Cardiac fibroblast (primary cell): Measurements from ENCODE around the gene PTGES2.
A peak's percentile ranks its signal among the peaks of the same experiment; 100 is the strongest.
"Not testable (repeated sequence)": the region's sequence is repeated elsewhere in the genome, so short reads cannot be mapped to it uniquely, and the experiment has no call there.

Experiments
- DNase-seq, 2 donors: peaks; one replicate each; pipeline versions ENCODE4 v3.0.0 to v3.0.0-alpha.2; 2010; ENCODE audit warnings: low read depth in 2 of 2
- H3K4me3 ChIP-seq, 2 donors: replicated peaks in 1 of 2; 1 replicate in 1 of 2; 2 replicates in 1 of 2; pipeline ENCODE4 v1.5.1; 2011; ENCODE audit warnings: low read depth in 2 of 2, low read length in 2 of 2, mild to moderate bottlenecking in 2 of 2, moderate library complexity in 1 of 2
- TF ChIP-seq, protein P1 (sequence below): IDR thresholded peaks from one replicate; pipeline ENCODE4 v1.5.1; 2011; ENCODE audit warnings: low read depth, mild to moderate bottlenecking, low read length, inconsistent platforms

Gene PTGES2

DNA sequence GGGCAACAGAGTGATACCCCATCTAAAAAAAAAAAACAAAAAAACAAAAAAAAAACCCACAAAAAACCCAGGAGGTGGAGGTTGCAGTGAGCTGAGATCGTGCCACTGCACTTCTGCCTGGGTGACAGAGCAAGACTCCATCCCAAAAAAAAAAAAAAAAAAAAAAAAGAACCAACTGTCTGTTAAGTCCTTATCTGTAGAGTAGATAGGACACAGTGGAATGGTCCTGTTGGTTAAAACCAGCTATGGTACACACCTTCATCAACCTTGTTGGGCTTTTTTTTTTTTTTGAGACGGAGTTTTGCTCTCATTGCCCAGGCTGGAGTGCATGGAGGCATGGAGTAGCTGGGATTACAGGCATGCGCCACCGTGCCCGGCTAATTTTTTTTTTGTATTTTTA lies 47.3 kb downstream of the PTGES2 start:
- no peak overlapping the region for H3K4me3 ChIP-seq
- TF ChIP-seq, protein P1, sequence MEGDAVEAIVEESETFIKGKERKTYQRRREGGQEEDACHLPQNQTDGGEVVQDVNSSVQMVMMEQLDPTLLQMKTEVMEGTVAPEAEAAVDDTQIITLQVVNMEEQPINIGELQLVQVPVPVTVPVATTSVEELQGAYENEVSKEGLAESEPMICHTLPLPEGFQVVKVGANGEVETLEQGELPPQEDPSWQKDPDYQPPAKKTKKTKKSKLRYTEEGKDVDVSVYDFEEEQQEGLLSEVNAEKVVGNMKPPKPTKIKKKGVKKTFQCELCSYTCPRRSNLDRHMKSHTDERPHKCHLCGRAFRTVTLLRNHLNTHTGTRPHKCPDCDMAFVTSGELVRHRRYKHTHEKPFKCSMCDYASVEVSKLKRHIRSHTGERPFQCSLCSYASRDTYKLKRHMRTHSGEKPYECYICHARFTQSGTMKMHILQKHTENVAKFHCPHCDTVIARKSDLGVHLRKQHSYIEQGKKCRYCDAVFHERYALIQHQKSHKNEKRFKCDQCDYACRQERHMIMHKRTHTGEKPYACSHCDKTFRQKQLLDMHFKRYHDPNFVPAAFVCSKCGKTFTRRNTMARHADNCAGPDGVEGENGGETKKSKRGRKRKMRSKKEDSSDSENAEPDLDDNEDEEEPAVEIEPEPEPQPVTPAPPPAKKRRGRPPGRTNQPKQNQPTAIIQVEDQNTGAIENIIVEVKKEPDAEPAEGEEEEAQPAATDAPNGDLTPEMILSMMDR, result no peak
- DNase-seq, result no peak

DNA sequence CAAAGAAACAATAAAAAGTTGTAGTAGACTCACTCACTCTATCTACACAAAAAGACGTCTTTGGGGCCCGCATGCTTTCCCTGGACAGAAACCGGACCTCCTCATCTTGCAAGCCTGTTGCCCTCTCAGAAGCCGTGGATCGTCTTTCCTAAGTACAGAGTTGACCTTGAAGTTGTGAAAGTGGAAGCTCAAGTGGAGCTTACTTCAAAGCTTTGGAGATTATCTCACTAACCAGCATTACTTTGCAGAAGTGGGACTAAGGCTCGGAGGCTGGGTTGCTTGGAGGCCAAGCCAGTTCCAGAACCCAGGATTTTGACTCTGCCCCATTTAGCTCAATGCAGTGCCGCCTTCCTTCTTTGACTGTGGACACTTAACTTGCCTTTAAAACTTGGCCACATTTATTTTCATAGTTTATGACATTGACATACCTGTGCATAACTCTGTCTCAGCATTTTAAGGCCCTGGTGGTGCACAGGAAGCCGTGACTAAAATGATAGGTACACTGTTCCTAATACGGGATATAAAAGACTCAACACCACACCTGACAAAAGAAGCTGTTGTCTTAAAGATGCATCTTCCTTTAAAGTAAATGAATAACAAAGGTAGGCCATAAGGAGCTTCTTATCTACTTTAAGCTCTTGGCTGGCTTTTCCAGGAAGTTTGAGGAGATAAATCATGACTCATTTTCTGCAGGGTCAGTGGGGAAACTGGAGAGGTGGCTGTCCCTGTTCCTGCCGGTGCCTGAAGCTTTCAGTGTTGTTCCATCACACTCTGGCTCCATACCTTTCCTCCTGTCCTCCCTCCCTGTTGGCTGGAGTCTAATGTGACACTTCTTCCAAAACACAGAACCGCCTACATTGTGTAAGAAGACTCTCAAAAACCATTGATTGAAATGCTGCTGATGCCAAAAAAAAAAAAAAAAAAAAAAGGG lies 48.8 kb downstream of the PTGES2 start:
- DNase-seq, result peak in 1 of 2 donors; percentile 51

DNA sequence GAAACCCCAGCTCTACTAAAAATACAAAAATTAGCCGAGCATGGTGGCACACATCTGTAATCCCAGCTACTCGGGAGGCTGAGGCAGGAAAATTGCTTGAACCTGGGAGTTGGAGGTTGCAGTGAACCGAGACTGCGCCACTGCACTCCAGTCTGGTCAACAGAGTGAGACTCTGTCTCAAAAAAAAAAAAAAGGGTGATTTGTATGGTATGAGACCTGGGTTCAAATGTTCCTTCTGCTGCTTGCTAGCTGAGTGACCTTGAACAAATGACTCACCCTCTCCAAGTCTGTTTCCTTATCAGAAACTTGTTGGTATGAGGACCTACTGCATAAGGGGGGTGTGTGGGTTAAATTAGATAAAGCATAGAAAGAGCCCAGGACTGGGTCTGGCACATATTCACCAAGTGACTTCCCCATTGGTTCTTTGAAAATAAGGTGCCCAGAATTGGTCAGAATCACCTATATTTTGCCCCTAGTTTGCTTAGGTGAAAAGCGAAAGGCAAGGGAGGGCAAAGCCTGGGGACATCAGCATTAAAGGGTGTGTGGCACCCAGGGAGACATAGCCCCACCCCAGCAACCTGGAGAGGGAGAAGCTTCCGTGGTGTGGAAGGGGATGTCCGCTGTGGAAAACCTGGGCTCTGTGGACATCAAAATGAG lies 49.6 kb downstream of the PTGES2 start:
- no peak overlapping the region for H3K4me3 ChIP-seq
- no peak for DNase-seq
- TF ChIP-seq, protein P1, result no peak

More for the DNA sequence above, 48.8 kb downstream of the PTGES2 start:
- TF ChIP-seq, protein P1, result no peak
- H3K4me3 ChIP-seq, result no peak overlapping the region

DNA sequence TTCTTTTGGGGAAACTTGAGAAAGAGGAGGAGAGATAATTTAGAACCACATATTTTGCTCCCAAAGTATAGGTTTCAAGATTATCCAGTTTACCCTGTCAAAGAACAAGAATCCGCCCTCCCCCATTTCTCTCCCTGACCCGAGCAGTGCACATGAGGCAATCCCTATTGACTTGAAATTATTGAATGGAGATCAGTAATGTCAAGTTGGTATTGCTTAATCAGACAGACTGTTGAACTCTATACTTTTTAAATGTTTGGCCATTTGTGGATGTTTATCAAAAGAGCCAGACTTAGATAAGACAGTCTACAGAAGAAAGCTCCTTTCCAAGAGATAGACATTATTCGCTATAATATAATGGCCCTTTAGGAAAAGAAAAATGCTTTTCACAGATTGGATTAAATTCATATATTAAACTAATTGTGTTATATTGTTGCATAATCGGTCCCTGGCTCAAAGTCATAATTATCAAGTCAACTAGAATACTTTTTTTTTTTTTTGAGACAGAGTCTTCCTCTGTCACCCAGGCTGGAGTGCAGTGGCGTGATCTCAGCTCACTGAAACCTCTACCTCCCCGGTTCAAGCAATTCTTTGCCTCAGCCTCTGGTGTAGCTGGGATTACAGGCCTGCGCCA lies 54.2 kb downstream of the PTGES2 start:
- no peak overlapping the region for H3K4me3 ChIP-seq
- TF ChIP-seq, protein P1, result no peak
- peak in 1 of 2 donors; percentile 50 for DNase-seq

DNA sequence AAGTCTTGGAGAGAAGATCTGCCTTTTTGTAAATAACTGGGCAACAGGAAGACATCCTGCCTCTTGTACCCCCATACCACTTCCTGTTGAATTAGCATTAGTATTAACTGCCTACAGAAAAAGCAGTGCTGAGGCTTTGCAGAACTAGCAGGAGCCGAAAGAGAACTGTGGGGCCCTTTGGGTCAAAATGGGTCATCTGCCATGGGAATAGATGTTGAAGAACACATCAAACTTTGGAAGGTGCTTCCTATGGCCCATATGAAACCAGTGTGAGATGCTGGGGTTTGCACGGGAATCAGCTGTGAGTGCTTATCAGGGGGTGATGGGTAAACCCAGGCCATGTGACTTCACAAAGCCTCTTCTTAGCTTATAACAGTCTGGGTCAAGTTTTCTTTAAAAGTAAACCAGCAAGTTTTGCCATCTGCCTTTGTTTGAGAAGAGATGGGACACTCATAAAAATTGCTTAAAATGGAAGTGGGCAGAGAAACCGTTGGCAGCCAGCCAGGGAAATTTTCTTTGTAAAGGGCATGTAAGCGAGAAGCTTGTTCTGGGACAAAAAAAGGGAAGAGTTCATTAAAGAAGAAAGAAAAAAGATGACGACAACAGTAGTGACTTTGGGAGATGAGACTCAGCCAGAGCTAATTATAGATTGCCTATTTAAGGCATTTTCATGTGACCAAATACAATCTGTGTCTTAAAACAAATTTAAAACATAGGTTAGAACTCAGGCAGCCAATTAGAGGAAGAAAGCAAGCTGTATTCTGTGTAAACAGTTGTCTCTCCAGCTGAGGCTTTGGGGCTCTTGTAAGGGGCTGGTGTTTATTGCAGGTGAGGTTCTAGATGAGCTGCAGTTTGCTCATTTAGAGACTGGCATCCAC lies 55.1 kb downstream of the PTGES2 start:
- peak; percentile 87 to 88 for DNase-seq
- TF ChIP-seq, protein P1, result no peak
- no peak overlapping the region for H3K4me3 ChIP-seq

DNA sequence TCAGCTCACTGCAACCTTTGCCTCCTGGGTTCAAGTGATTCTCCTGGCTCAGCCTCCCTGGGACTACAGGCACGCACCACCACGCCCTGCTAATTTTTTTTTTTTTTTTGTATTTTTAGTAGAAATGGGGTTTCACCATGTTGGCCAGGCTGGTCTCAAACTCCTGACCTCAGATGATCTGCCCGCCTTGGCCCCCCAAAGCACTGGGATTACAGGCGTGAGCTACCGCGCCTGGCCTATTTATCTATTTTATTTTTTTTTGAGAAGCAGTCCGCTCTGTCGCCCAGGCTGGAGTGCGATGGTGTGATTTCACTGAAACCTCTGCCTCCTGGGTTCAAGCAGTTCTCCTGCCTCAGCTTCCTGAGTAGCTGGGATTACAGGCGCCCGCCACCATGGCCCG lies 56.1 kb downstream of the PTGES2 start:
- not testable (repeated sequence) for DNase-seq, H3K4me3 ChIP-seq
